ENCODE data around the gene CABLES2.

Gene CABLES2

DNA sequence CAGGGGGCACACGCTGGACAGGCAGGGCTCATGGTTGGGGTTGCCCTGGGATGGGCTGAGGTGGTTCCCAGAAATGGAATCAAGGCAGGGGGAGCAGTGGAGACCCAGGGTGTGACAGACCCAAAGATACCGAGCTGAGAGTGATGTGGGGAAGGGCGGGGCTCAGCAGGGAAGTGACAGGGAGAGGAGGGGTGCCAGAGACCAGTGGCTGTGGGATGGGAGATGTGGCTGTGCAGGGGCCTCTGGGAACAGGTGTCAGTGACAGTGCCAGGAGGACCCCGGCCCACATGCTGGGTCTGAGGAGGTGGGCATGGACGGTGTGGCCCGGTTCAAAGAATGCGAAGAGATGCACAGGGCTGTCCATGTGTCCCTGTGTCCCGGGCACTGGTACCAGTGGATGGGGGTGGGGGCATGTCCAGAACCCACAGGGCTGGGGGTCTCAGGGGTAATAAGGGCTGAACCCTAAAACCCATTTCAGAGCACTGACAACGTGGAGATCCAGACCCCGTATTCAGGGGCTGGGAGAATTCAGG is 1.0 kb downstream of the CABLES2 start:
- no peak for TF ChIP-seq CTCF (IDR thresholded peaks at IDR 0.05; ENCODE audit: extremely low read depth, missing control alignments)
- DNase-seq (ENCODE audit: low spot score) = no peak

DNA sequence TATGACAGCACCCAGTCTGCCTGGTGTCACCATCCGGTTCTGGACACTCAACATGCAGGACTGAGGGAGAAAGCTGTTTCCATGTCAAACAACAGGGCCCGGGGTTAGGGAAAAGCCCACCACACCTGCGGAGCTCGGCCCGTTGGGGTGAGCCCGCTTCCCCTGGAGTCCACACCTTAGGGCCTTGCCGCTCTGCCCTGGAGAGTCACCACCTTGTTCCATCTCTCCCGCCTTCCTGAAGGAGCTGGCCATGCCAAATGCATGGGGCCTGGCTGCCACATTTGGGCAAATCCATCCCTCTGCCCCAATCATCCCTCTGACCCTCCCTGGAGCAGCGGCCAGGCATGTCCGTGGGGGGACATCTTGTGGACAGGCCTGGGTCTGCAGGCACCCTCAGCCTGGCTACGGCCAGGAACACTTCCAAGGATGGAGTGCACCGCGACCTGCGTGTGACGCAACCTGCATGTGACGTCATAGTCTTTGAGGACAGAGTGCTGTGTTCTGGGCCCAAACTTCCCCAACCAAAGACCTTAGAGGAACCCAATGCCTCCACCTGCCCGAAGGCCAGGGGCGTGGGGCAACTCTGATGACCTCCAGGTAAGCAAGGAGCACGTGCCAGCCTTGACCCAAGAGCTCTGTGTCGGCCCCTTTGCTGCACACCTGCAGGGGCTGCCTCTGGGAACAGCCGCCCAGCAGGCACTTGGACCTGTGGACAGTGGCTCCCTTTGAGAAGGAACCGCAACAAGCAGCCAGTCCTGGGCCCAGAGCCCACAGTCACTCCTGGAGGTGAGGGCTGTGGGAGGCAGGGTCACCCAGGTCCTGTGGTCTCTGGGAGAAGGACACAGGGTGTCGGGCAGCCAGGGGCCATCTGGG is 1.7 kb downstream of the CABLES2 start:
- no peak for TF ChIP-seq CTCF (IDR thresholded peaks at IDR 0.05; ENCODE audit: extremely low read depth, missing control alignments)
- no peak for DNase-seq (ENCODE audit: low spot score)

GRCh38 chr20:62404761-62405107 is 2.4 kb downstream of the CABLES2 start:
- DNase-seq (ENCODE audit: low spot score) = no peak
- no peak for TF ChIP-seq CTCF (IDR thresholded peaks at IDR 0.05; ENCODE audit: extremely low read depth, missing control alignments)

DNA sequence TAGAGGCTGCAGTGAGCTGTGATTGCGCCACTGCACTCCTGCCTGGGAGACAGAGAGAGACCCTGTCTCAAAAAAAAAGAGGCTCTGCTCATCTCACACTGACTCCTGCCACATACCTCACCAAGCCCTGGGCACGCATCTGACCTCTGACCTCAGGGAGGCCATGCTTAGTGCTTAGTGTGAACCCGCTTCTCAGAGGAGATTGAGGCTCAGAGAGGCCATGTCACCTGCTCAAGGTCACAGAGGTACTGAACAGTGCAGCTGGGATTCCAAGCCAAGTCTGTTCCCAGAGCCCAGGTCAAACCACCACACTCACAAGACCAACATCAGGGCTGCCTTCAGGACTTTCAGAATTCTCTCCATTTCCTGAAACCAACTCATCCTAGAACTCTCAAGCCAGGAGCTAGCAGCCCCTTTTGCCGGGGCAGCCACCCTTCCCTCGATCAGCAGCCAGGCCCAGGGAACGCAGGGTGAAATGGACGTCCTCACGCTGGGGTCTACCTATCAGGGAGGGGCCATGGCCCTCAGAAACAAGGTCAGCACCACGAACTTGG is 2.9 kb downstream of the CABLES2 start:
- no peak for TF ChIP-seq CTCF (IDR thresholded peaks at IDR 0.05; ENCODE audit: extremely low read depth, missing control alignments)
- no peak for DNase-seq (ENCODE audit: low spot score)

GRCh38 chr20:62403331-62403730 is 3.8 kb downstream of the CABLES2 start:
- no peak for TF ChIP-seq CTCF (IDR thresholded peaks at IDR 0.05; ENCODE audit: extremely low read depth, missing control alignments)
- DNase-seq (ENCODE audit: low spot score) = no peak

GRCh38 chr20:62402456-62403150 is 4.5 kb downstream of the CABLES2 start:
- TF ChIP-seq CTCF (IDR thresholded peaks at IDR 0.05; ENCODE audit: extremely low read depth, missing control alignments) = no peak

GRCh38 chr20:62401331-62401779 is 5.7 kb downstream of the CABLES2 start:
- no peak for DNase-seq (ENCODE audit: low spot score)
- TF ChIP-seq CTCF (IDR thresholded peaks at IDR 0.05; ENCODE audit: extremely low read depth, missing control alignments) = no peak

More at GRCh38 chr20:62402456-62403150, 4.5 kb downstream of the CABLES2 start:
- DNase-seq (ENCODE audit: low spot score) = no peak
